ENCODE data around the gene LONP2. TPM values are rescaled to one million over a fixed set of nuclear protein-coding genes. Genes with fewer than 3 reads are reported as not detected.

The LONP2 gene
- total and polyA plus RNA-seq, 3 donors from 2014 or later: 36.4 to 51.7 (median 51.1) TPM

DNA sequence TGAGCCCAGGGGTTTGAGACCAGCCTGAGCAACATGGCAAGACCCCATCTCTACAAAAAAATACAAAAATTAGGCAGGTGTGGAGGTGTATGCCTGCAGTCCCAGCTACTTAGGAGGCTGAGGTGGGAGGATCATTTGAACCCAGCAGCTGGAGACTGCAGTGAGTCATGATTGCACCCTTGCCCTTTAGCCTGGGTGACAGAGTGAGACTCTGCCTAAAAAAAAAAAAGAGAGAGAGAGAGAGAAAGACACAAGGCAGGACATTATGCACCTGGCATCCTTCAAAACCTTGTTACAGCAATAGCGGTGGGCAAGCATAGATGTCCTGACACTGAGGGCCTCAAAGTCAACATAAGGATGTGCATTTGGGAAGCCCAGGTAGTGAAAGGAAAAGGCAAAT lies 161.1 kb downstream of the LONP2 start:
- no peak for TF ChIP-seq POLR2A (IDR thresholded peaks at IDR 0.05)
- TF ChIP-seq, protein P1, sequence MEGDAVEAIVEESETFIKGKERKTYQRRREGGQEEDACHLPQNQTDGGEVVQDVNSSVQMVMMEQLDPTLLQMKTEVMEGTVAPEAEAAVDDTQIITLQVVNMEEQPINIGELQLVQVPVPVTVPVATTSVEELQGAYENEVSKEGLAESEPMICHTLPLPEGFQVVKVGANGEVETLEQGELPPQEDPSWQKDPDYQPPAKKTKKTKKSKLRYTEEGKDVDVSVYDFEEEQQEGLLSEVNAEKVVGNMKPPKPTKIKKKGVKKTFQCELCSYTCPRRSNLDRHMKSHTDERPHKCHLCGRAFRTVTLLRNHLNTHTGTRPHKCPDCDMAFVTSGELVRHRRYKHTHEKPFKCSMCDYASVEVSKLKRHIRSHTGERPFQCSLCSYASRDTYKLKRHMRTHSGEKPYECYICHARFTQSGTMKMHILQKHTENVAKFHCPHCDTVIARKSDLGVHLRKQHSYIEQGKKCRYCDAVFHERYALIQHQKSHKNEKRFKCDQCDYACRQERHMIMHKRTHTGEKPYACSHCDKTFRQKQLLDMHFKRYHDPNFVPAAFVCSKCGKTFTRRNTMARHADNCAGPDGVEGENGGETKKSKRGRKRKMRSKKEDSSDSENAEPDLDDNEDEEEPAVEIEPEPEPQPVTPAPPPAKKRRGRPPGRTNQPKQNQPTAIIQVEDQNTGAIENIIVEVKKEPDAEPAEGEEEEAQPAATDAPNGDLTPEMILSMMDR (IDR thresholded peaks at IDR 0.05): no peak
- WGBS, 2 donors: 95 to 96% methylated on average over 1 of the region's 1 CpG
- Histone ChIP-seq H3K9me3 (no peaks in the 10 kb centered on the region), H3K36me3 (ENCODE audit: low read depth, missing control alignments) (no peaks in the 10 kb centered on the region), H3K27me3 (no peaks in the 10 kb centered on the region), H3K4me1 (no peaks in the 10 kb centered on the region), H3K27ac (no peak overlapping the region), H3K4me3 (no peak overlapping the region)
- DNase-seq: no peak
- intact Hi-C loops (cut with DNase I; ENCODE audit: low total_unique reads): no loop called here

GRCh38 chr16:48405907-48406306 lies 161.8 kb downstream of the LONP2 start:
- H3K36me3 ChIP-seq (ENCODE audit: low read depth, missing control alignments): no peaks in the 10 kb centered on the region
- no peak overlapping the region for H3K4me3 ChIP-seq
- no peak for TF ChIP-seq POLR2A (IDR thresholded peaks at IDR 0.05)
- TF ChIP-seq, protein P1 (IDR thresholded peaks at IDR 0.05): no peak
- H3K27me3 ChIP-seq: no peaks in the 10 kb centered on the region
- no peak overlapping the region for H3K27ac ChIP-seq
- 86 to 88% methylated on average over 4 of the region's 4 CpGs for WGBS, 2 donors
- no peaks in the 10 kb centered on the region for H3K9me3 ChIP-seq
- intact Hi-C loops (cut with DNase I; ENCODE audit: low total_unique reads): no loop called here
- no peak for DNase-seq
- H3K4me1 ChIP-seq: no peaks in the 10 kb centered on the region

Other genes starting within 250 kb of the LONP2 start
- 10 to 100 TPM; 14.2 to 18.3 TPM for gene ABCC12, start 88.3 kb upstream of the LONP2 start, total RNA-seq
- 24.6 TPM for gene ABCC12, start 88.3 kb upstream of the LONP2 start, polyA plus RNA-seq (ENCODE audit: insufficient read depth, low read depth, low replicate concordance)
- 1 to 10 TPM; 6.8 to 7.5 TPM for gene ABCC11, start 3.2 kb downstream of the LONP2 start, total RNA-seq
- gene ABCC11, start 3.2 kb downstream of the LONP2 start, polyA plus RNA-seq (ENCODE audit: insufficient read depth, low read depth, low replicate concordance): 24.1 TPM
- gene SIAH1, start 141.1 kb downstream of the LONP2 start, total RNA-seq: 10 to 100 TPM; 48.2 to 60.3 TPM
- gene SIAH1, start 141.1 kb downstream of the LONP2 start, polyA plus RNA-seq (ENCODE audit: insufficient read depth, low read depth, low replicate concordance): 53.7 TPM